ENCODE results near the gene UTP14C. TPM values are rescaled to one million over a fixed set of nuclear protein-coding genes. Genes with fewer than 3 reads are reported as not detected.
"Not testable (repeated sequence)": the region's sequence is repeated elsewhere in the genome, so short reads cannot be mapped to it uniquely, and the experiment has no call there.

Gene UTP14C
- total RNA-seq, 2 donors from 2014 or later: 16.3 to 18.8 TPM

- peaks cover 7% of the 10 kb centered on the region for H3K36me3 ChIP-seq
- no peaks in the 10 kb centered on the region for H3K4me1 ChIP-seq
- no peaks in the 10 kb centered on the region for H3K27me3 ChIP-seq
- no peaks in the 10 kb centered on the region for H3K9me3 ChIP-seq
- DNase-seq: no peak
- intact Hi-C loops (cut with DNase I): no loop called here
- no peak overlapping the region for H3K27ac ChIP-seq
- no peak overlapping the region for H3K9ac ChIP-seq (ENCODE audit: low read depth in 2 of 2, low read length in 2 of 2)
- no peak overlapping the region for H3K4me3 ChIP-seq
- no peak for TF ChIP-seq CTCF (IDR thresholded peaks at IDR 0.05)
These were observed 1.2 kb downstream of the UTP14C start for GRCh38 chr13:52025475-52026245.

GRCh38 chr13:52026246-52026626, 1.7 kb downstream of the UTP14C start:
- no peaks in the 10 kb centered on the region for H3K27me3 ChIP-seq
- H3K9ac ChIP-seq (ENCODE audit: low read depth in 2 of 2, low read length in 2 of 2): no peak overlapping the region
- no peak overlapping the region for H3K4me3 ChIP-seq
- H3K4me1 ChIP-seq: no peaks in the 10 kb centered on the region
- intact Hi-C loops (cut with DNase I): no loop called here
- no peaks in the 10 kb centered on the region for H3K9me3 ChIP-seq
- H3K36me3 ChIP-seq: peaks cover 7% of the 10 kb centered on the region
- H3K27ac ChIP-seq: no peak overlapping the region
- no peak for DNase-seq
- no peak for TF ChIP-seq CTCF (IDR thresholded peaks at IDR 0.05)

DNA sequence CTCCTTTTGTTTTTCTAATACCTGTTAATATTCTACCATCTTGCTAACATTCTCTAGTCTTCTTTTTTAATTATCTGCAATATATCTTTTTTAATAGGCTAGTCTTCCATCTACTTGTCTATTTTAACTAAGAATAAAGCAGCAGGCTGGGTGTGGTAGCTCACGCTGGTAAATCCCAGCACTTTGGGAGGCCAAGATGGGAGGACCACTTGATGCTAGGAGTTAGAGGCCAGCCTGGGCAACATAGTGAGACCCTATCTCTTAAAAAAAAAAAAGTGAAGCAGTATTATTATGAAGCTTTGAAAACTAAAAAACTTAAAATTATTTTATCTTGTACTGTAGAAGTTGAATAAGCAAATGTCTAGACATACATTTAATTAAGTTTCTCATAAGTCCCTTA, 3.3 kb downstream of the UTP14C start:
- no peak overlapping the region for H3K4me3 ChIP-seq
- no peaks in the 10 kb centered on the region for H3K27me3 ChIP-seq
- no peak overlapping the region for H3K27ac ChIP-seq
- intact Hi-C loops (cut with DNase I): no loop called here
- DNase-seq: no peak
- H3K9ac ChIP-seq (ENCODE audit: low read depth in 2 of 2, low read length in 2 of 2): no peak overlapping the region
- no peak for TF ChIP-seq CTCF (IDR thresholded peaks at IDR 0.05)
- no peaks in the 10 kb centered on the region for H3K4me1 ChIP-seq
- peaks cover 7% of the 10 kb centered on the region for H3K36me3 ChIP-seq
- H3K9me3 ChIP-seq: no peaks in the 10 kb centered on the region

DNA sequence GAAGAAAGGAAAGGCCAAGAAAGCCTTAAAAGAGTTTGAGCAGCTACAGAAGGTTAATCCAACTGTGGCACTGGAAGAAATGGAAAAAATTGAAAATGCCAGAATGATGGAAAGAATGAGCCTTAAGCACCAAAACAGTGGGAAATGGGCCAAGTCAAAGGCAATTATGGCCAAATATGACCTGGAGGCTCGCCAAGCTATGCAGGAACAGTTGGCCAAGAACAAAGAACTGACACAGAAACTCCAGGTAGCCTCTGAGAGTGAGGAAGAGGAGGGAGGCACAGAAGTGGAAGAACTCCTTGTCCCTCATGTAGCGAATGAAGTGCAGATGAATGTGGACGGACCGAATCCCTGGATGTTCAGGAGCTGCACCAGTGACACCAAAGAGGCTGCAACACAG, 5.1 kb downstream of the UTP14C start:
- H3K4me1 ChIP-seq: no peaks in the 10 kb centered on the region
- peaks cover 6% of the 10 kb centered on the region for H3K36me3 ChIP-seq
- TF ChIP-seq CTCF (IDR thresholded peaks at IDR 0.05): no peak
- no peak overlapping the region for H3K4me3 ChIP-seq
- intact Hi-C loops (cut with DNase I): no loop called here
- H3K27ac ChIP-seq: no peak overlapping the region
- no peaks in the 10 kb centered on the region for H3K27me3 ChIP-seq
- peak; percentile 31 for DNase-seq
- no peaks in the 10 kb centered on the region for H3K9me3 ChIP-seq
- no peak overlapping the region for H3K9ac ChIP-seq (ENCODE audit: low read depth in 2 of 2, low read length in 2 of 2)

DNA sequence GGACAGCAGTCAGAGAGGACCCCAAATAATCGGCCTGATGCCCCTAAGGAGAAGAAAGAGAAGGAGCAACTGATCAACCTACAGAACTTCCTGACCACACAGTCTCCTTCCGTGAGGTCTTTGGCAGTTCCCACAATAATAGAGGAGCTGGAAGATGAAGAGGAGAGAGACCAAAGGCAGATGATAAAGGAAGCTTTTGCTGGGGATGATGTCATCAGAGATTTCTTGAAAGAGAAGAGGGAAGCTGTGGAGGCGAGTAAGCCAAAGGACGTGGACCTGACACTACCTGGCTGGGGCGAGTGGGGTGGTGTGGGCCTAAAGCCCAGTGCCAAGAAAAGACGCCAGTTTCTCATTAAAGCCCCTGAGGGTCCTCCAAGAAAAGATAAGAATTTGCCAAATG, 5.9 kb downstream of the UTP14C start:
- H3K9ac ChIP-seq (ENCODE audit: low read depth in 2 of 2, low read length in 2 of 2); H3K36me3 ChIP-seq; H3K4me3 ChIP-seq; intact Hi-C loops (cut with DNase I); H3K4me1 ChIP-seq; H3K27ac ChIP-seq; H3K9me3 ChIP-seq; H3K27me3 ChIP-seq; DNase-seq: not testable (repeated sequence)

- Histone ChIP-seq H3K9ac (ENCODE audit: low read depth in 2 of 2, low read length in 2 of 2) (no peak overlapping the region), H3K27me3 (no peaks in the 10 kb centered on the region), H3K4me3 (no peak overlapping the region), H3K9me3 (no peaks in the 10 kb centered on the region), H3K4me1 (no peaks in the 10 kb centered on the region), H3K36me3 (no peaks in the 10 kb centered on the region), H3K27ac (no peak overlapping the region)
- DNase-seq: no peak
- intact Hi-C loops (cut with DNase I): no loop called here
- TF ChIP-seq CTCF (IDR thresholded peaks at IDR 0.05): no peak
These were observed 8.5 kb downstream of the UTP14C start for GRCh38 chr13:52033039-52033438.

Data from colonic mucosa (tissue), 4 donors.